Jurkat, Clone E6-1 (cell line): Measurements from ENCODE around the gene KIF20B.

ENCODE experiments used
- DNase-seq: peaks from one replicate; pipeline ENCODE4 v3.0.0-alpha.2; 2011; ENCODE audit warnings: low read depth, low spot score
- H3K4me3 ChIP-seq: 2 replicates; pipeline ENCODE4 v1.5.1; 2011; ENCODE audit warnings: mild to moderate bottlenecking, low read length, control low read depth, moderate library complexity

Gene KIF20B

DNA sequence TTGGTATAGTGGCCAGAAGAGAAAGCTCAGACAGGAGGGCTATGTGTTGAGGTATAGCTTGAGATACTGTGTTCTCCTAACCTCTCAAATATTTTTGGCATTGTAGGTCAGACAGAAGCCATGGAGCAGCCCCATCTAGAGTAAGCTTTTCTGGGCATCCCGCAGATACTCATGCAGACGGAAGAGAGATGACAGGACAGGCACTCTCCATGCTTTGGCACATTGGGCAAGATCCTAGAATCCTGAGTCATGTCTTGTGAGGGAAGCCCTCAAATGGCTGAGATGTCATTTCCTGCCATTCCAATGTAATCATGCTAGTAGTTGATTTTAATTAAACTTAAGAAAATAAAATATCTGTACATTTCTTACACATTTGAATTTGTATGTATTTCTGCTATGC, 16.8 kb upstream of the KIF20B start:
- H3K4me3 ChIP-seq = no peak overlapping the region
- DNase-seq = no peak

GRCh38 chr10:89685936-89686335, 15.5 kb upstream of the KIF20B start:
- no peak overlapping the region for H3K4me3 ChIP-seq
- peak; percentile 53 for DNase-seq

DNA sequence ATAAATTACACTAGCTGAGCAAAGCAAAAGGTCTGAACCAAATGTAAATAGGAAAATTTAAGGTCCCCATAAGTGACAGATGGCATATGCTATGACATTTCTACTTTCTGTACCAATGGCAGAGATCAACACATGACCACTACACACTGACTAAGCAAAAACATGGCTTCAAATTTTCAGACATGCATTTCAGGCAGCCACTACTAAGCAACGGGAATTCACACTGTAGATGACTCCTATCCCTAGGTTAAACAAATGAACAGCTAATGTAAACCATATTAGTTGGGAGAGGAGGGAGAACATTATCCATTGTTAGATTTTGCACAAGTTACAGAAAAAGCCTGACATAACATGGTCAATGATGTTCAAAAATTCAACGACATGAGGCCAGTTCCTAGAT, 11.4 kb upstream of the KIF20B start:
- no peak for DNase-seq
- no peak overlapping the region for H3K4me3 ChIP-seq

DNA sequence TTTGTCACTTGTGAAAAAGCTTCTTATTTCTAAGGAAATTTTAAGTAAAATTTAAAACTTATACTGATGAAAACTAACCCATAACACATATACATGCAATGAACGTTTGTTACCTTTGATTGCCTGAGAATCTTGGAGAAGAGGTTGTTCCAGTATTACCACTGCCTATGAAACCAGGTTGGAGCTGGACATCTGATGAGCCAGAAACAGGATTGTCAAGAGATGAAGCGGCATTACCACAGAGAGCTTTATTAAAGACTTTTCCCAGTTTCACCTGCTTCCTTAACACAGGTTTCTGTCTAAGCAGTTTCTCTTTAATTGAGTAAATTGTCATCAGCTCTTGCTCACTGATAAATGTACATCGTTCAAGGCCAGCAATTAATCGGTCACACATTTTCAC, 9.0 kb upstream of the KIF20B start:
- H3K4me3 ChIP-seq = no peak overlapping the region
- DNase-seq = no peak

DNA sequence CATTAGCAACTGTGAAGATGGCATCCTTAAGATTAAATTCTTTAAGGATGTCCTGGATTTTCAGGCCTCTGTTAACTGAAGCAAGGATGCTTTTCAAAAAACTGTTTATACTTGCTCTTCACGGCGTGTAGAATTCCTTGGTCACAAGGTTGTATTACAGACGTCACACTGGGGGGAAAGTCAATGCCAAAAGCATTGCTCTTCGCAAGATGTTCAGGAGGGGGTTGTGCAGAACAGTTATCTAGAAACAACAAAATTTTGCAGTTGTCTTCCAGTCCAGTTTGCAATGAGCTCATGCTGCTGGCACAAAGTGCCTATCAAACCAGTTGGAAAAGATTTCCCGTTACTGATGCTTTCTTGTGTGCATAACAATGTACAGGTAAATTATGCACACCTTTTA, 8.2 kb upstream of the KIF20B start:
- DNase-seq = no peak
- no peak overlapping the region for H3K4me3 ChIP-seq

DNA sequence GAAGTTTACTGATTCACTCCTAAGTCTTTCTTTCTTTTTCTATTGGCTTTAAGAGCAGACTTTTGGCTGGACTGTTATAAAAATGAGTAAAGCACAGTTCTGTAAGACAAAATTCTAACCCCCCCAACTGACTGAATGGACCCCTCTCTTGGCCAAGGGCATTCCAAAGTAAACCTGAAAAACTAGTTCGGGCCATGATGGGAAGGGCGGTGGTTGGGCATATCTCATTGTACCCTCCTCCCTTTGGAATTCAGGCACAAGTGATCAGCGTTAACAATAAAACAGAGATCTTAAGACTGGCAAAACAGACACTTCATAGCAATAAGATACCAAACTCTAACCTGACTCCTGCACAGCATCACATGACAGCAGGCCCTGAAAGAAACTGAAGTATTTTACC, 6.1 kb upstream of the KIF20B start:
- DNase-seq = no peak
- no peak overlapping the region for H3K4me3 ChIP-seq

GRCh38 chr10:89697946-89698345, 3.4 kb upstream of the KIF20B start:
- no peak overlapping the region for H3K4me3 ChIP-seq
- DNase-seq = no peak

- DNase-seq = no peak
- H3K4me3 ChIP-seq = no peak overlapping the region
Observed at GRCh38 chr10:89699581-89700064, 1.8 kb upstream of the KIF20B start.

DNA sequence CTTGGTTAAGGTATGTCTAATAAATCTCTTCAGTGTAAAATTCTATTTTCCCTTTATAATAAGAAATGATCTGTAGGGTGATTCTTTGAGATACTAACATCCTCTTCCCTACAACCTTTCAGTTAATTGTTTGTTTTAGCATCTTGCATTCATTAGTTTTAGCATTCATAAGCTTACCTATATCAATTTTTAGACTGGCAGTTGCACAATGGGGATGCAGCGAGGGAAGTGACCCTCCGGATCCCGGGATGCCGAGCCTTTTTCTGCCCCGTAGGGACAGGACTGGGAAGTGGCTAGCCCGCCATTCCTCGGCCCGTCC, 508 bp upstream of the KIF20B start:
- DNase-seq = no peak
- peak overlapping the region; percentile 92 for H3K4me3 ChIP-seq

- no peak for DNase-seq
- peak overlapping the region; percentile 92 for H3K4me3 ChIP-seq
Observed at GRCh38 chr10:89702121-89702480, 711 bp downstream of the KIF20B start.

- no peak overlapping the region for H3K4me3 ChIP-seq
- no peak for DNase-seq
Observed at GRCh38 chr10:89705466-89705865, 4.1 kb downstream of the KIF20B start.

GRCh38 chr10:89706011-89706410, 4.6 kb downstream of the KIF20B start:
- H3K4me3 ChIP-seq = no peak overlapping the region
- no peak for DNase-seq

GRCh38 chr10:89707372-89707771, 6.0 kb downstream of the KIF20B start:
- no peak overlapping the region for H3K4me3 ChIP-seq

GRCh38 chr10:89710753-89711152, 9.4 kb downstream of the KIF20B start:
- no peak overlapping the region for H3K4me3 ChIP-seq
- DNase-seq = no peak

More at GRCh38 chr10:89707372-89707771, 6.0 kb downstream of the KIF20B start:
- DNase-seq = no peak

DNA sequence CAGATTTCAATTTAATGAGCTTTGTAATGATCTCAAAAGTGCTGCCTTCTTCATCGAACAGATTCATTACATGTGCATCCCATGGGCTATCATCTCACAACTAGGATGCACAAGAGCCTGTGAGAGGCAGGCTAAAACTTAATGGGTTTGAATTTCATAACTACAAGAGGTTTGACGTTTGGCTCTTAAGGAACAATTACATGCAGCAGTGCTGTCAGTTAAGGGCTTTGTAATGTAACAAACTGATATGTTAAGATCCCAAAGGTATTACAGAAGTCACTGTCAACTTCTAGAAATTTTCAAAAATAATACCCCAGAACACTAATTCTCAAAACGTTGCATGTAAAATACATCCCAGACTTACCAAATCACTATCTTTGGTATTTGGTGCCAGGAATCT, 33.2 kb downstream of the KIF20B start:
- H3K4me3 ChIP-seq = no peak overlapping the region
- no peak for DNase-seq

- no peak for DNase-seq
- no peak overlapping the region for H3K4me3 ChIP-seq
Observed at GRCh38 chr10:89738551-89739209, 37.3 kb downstream of the KIF20B start.

DNA sequence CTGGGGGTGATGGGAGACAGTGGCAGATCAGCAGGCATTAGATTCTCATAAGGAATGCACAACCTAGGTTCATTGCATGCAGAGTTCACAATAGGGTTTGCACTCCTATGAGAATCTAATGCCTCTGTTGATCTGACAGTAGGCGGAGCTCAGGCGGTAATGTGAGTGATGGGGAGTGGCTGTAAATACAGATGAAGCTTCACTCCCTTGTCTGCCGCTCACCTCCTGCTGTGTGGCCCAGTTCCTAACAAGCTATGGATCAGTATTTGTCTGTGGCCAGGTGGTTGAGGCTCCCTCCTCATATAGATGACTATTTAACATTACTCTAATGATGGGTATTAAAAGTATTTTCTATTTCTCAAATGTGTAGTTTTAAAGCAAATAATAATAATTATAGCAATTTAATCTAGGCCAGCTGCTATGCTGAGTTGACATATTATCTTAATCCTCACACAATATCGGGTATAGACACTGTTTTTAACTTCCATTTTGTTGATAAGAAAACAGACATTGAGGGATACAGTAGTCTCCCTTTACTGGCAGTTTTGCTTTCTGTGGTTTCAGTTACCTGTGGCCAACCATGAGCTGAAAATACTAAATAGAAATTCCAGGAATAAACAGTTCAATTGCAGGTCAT, 39.9 kb downstream of the KIF20B start:
- no peak overlapping the region for H3K4me3 ChIP-seq
- DNase-seq = no peak

DNA sequence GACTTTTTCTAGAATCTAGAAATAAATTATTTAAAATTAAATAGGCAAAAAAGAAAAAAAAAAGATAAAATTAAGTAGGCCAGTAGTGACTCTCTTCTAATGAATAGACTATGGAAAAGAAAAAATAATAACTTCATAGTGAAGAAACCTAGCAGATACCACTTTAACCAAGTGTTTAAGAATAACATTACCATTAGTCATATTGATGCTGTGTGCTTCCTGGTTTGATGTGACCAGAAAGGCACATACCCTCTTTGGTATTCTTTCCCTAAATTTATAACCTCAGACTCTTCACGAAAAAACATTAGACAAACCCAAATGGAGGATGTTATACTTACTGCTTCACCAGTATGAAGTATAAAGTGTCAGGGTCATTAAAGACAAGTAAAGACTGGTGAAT, 42.6 kb downstream of the KIF20B start:
- no peak overlapping the region for H3K4me3 ChIP-seq
- no peak for DNase-seq

GRCh38 chr10:89745903-89746302, 44.5 kb downstream of the KIF20B start:
- no peak for DNase-seq
- H3K4me3 ChIP-seq = no peak overlapping the region

DNA sequence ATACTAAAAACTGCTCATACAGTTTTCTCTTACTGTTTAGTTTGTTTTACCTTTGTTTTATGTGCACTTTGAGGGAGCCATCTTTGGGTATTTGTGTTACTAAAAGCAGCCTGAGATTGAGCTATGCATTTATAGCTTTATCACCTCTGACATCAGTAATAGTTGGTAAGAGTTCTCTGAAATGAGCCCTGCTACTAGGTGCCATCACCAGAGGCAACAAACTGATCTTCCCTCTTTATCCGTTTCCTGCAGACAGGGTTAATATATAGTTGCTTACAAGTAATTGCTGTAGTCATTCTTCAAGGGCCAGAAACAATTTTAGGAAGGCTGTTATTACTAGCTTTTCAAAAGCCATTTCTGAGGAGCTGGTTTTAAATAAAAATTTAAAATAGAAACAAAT, 49.1 kb downstream of the KIF20B start:
- DNase-seq = no peak
- no peak overlapping the region for H3K4me3 ChIP-seq

DNA sequence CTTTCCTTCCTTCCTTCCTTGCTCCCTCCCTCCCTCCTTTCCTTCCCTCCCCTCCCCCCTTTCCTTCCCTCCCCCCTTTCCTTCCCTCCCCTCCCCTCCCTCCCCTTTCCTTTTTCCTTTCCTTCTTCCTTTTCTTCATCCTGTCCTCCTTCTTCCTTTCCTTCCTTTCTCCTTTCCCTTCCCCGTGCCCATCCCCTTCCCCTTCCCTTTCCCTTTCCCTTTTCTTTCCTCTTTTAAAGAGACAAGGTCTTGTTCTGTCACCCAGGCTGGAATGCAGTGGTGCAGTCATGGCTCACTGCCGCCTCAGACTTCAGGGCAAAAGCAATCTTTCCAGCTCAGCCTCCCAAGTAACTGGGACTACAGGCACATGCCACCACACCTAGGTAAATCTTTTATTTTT, 54.0 kb downstream of the KIF20B start:
- no peak for DNase-seq
- H3K4me3 ChIP-seq = no peak overlapping the region
